K562 (cell line): Measurements from ENCODE around the gene COMMD4.

Source experiments
- ARNT ChIP-seq, 2 experiments: fragments of 450-650 bp; IDR thresholded peaks; 2 replicates each; pipeline ENCODE4 v1.6.1; 2016; ENCODE audit warnings: mild to moderate bottlenecking in 1 of 2
- CTCF ChIP-seq, 3 experiments: IDR thresholded peaks in 2 of 3; conservative IDR thresholded peaks in 1 of 3; 2 replicates each; pipeline ENCODE4 v1.5.1; 2011 to 2012; ENCODE audit warnings: low read length in 3 of 3, mild to moderate bottlenecking in 3 of 3, control low read depth in 2 of 3, improper control_type of control experiment in 1 of 3, inconsistent platforms in 1 of 3, low read depth in 1 of 3, mixed read lengths in 1 of 3, moderate library complexity in 1 of 3; ENCODE audit not compliant: insufficient read depth in 2 of 3
- EGR1 ChIP-seq: fragments of 450-650 bp; conservative IDR thresholded peaks from 2 replicates; pipeline ENCODE4 v1.6.1; 2017; ENCODE audit warnings: mild to moderate bottlenecking
- ELF1 ChIP-seq: fragments of 200-800 bp; sonication (Bioruptor generic); IDR thresholded peaks from 2 replicates; pipeline ENCODE4 v1.6.1; 2016; ENCODE audit warnings: missing genetic modification characterization, missing compliant biosample characterization
- GABPA ChIP-seq: fragments of 200-800 bp; sonication (Bioruptor generic); conservative IDR thresholded peaks from 2 replicates; pipeline ENCODE4 v1.6.1; 2016; ENCODE audit warnings: low read depth, missing genetic modification characterization, missing compliant biosample characterization
- JUND ChIP-seq, 2 experiments: IDR thresholded peaks; 2 replicates in 1 of 2; 3 replicates in 1 of 2; pipeline ENCODE4 v1.6.1; 2011; ENCODE audit warnings: borderline replicate concordance in 2 of 2, low read depth in 2 of 2, low read length in 2 of 2, improper control_type of control experiment in 1 of 2, missing biosample characterization in 1 of 2, missing genetic modification characterization in 1 of 2, missing genetic modification reagents in 1 of 2
- MAX ChIP-seq: sonication (generic); formaldehyde crosslinking; IDR thresholded peaks from 2 replicates; pipeline ENCODE4 v1.9.0; 2022; ENCODE audit warnings: mild to moderate bottlenecking, missing genetic modification reagents
- MTA3 ChIP-seq: fragments of 450-650 bp; formaldehyde crosslinking; IDR thresholded peaks from 2 replicates; pipeline ENCODE4 v1.6.1; 2017; ENCODE audit warnings: mild to moderate bottlenecking, borderline replicate concordance
- RBM39 ChIP-seq: fragments of 200-400 bp; formaldehyde crosslinking; optimal IDR thresholded peaks from 2 replicates; pipeline ENCODE3; 2018; ENCODE audit warnings: low read depth, low read length
- REST ChIP-seq, 2 experiments: fragments of 450-650 bp; formaldehyde crosslinking in 1 of 2; IDR thresholded peaks; 2 replicates each; pipeline versions ENCODE4 v1.4.0 to v1.6.1; 2014 to 2020; ENCODE audit warnings: mild to moderate bottlenecking in 2 of 2, borderline replicate concordance in 1 of 2, low read depth in 1 of 2
- SETDB1 ChIP-seq: IDR thresholded peaks from one replicate; pipeline ENCODE4 v1.6.1; 2012; ENCODE audit warnings: low read length, control low read depth, inconsistent platforms
- ZNF512 ChIP-seq: IDR thresholded peaks from 2 replicates; pipeline ENCODE4 v1.6.1; 2016; ENCODE audit warnings: missing genetic modification characterization, missing compliant biosample characterization

- TF ChIP-seq CTCF (IDR thresholded peaks at IDR 0.05 in 2 of 3, conservative IDR thresholded peaks at IDR 0.05 in 1 of 3; ENCODE audit: insufficient read depth in 2 of 3, low read depth in 1 of 3, low read length in 3 of 3) (no peak), GABPA (tag) (no peak), MAX (no peak), SETDB1 (no peak), REST (IDR thresholded peaks at IDR 0.05; ENCODE audit: borderline replicate concordance) (no peak), REST (CRISPR knock-in tag; IDR thresholded peaks at IDR 0.05; ENCODE audit: low read depth) (no peak), MTA3 (no peak), EGR1 (no peak), ZNF512 (tag) (no peak), ARNT (IDR thresholded peaks at IDR 0.05) (no peak), JUND (IDR thresholded peaks at IDR 0.05; ENCODE audit: borderline replicate concordance, low read depth, low read length) (no peak), JUND (tag; IDR thresholded peaks at IDR 0.05; ENCODE audit: borderline replicate concordance, low read depth, low read length) (no peak), ELF1 (tag) (no peak), RBM39 (no peak)
Measured at GRCh38 chr15:75339531-75340240, 3.8 kb downstream of the COMMD4 start.
